CD4-positive, alpha-beta T cell (primary cell): ENCODE results near the gene PRICKLE1. TPM values are rescaled to one million over a fixed set of nuclear protein-coding genes. Genes with fewer than 3 reads are reported as not detected.

ENCODE experiments used
- ATAC-seq: fragments of 200-7000 bp; cut with Tn5 transposase; one replicate; pipeline ENCODE4 v1.10.0; 2022; ENCODE audit warnings: mild to moderate bottlenecking; ENCODE audit not compliant: poor library complexity
- CTCF ChIA-PET: fragments of 350-600 bp; sonication (Branson Sonifier 250); formaldehyde crosslinking; loops from one replicate; lab custom pipeline; 2021; ENCODE audit warnings: antibody characterized with exemption, inconsistent platforms; lab: Charles Lee
- POLR2A ChIA-PET: fragments of 350-600 bp; sonication (Branson Sonifier 250); formaldehyde crosslinking; loops from one replicate; lab custom pipeline; 2021; ENCODE audit warnings: antibody characterized with exemption, inconsistent platforms; lab: Charles Lee
- DNase-seq, 14 experiments: peaks; one replicate each; pipeline ENCODE4 v3.0.0-alpha.2; 2013 to 2020; ENCODE audit warnings: mixed read lengths in 2 of 14
- H3K27ac ChIP-seq, 2 donors: one replicate each; pipeline versions ENCODE4 v1.5.1 to v1.7.0; 2013; ENCODE audit warnings: low read length in 2 of 2, low read depth in 1 of 2, mild to moderate bottlenecking in 1 of 2
- H3K27me3 ChIP-seq, 2 experiments: 1 replicate in 1 of 2; 2 replicates in 1 of 2; pipeline versions ENCODE4 v1.6.1 to v1.7.0; 2013; ENCODE audit warnings: low read length in 2 of 2, control low read depth in 1 of 2, mild to moderate bottlenecking in 1 of 2, moderate library complexity in 1 of 2; ENCODE audit not compliant: insufficient read depth in 2 of 2, control insufficient read depth in 1 of 2
- H3K36me3 ChIP-seq: one replicate; pipeline ENCODE4 v1.6.1; 2013; ENCODE audit warnings: low read length, control low read depth; ENCODE audit not compliant: insufficient read depth
- H3K4me1 ChIP-seq: one replicate; pipeline ENCODE4 v1.6.1; 2013; ENCODE audit warnings: low read length, control low read depth; ENCODE audit not compliant: insufficient read depth
- H3K4me3 ChIP-seq: one replicate; pipeline ENCODE4 v1.5.1; 2013; ENCODE audit warnings: mild to moderate bottlenecking, low read length, moderate library complexity
- H3K9me3 ChIP-seq, 2 experiments: 1 replicate in 1 of 2; 2 replicates in 1 of 2; pipeline versions ENCODE4 v1.6.1 to v1.7.0; 2013; ENCODE audit warnings: low read length in 2 of 2, mild to moderate bottlenecking in 2 of 2, control low read depth in 1 of 2, moderate library complexity in 1 of 2; ENCODE audit not compliant: control insufficient read depth in 1 of 2, insufficient read depth in 1 of 2
- H3K27ac Mint-ChIP-seq: one replicate; pipeline ENCODE4 v1.8.0; 2020; ENCODE audit warnings: mixed read lengths
- H3K27me3 Mint-ChIP-seq: one replicate; pipeline ENCODE4 v1.8.0; 2021; ENCODE audit warnings: mixed read lengths
- H3K36me3 Mint-ChIP-seq: one replicate; pipeline ENCODE4 v1.8.0; 2021; ENCODE audit warnings: low read depth, mixed read lengths
- H3K4me1 Mint-ChIP-seq: one replicate; pipeline ENCODE4 v1.8.0; 2021; ENCODE audit warnings: low read depth, mixed read lengths
- H3K4me3 Mint-ChIP-seq: one replicate; pipeline ENCODE4 v1.8.0; 2020; ENCODE audit warnings: mild to moderate bottlenecking, mixed read lengths
- H3K9me3 Mint-ChIP-seq: one replicate; pipeline ENCODE4 v1.8.0; 2020; ENCODE audit warnings: mixed read lengths
- intact Hi-C, 2 experiments: fragments of 100-400 bp; cut with DNase I in 1 of 2; cut with micrococcal nuclease in 1 of 2; formaldehyde crosslinking; loops; one replicate each; pipeline versions ENCODE4 v1.15.1 to v1.9.0; 2023 to 2025; cut with DNase I, micrococcal nuclease
- total RNA-seq, 174 experiments: library from RNA in 2 of 174; stranded (reverse) in 2 of 174; gene quantifications; one replicate each; pipeline ENCODE4 v1.2.3 and lab custom pipeline; 2021 to 2026
- TF ChIP-seq, protein P1 (sequence below): fragments of 200-600 bp; IDR thresholded peaks from one replicate; pipeline ENCODE4 v1.8.0; 2022; ENCODE audit warnings: antibody characterized with exemption, mild to moderate bottlenecking

Gene PRICKLE1
- total RNA-seq, 2 experiments from 2014 or later: not detected

DNA sequence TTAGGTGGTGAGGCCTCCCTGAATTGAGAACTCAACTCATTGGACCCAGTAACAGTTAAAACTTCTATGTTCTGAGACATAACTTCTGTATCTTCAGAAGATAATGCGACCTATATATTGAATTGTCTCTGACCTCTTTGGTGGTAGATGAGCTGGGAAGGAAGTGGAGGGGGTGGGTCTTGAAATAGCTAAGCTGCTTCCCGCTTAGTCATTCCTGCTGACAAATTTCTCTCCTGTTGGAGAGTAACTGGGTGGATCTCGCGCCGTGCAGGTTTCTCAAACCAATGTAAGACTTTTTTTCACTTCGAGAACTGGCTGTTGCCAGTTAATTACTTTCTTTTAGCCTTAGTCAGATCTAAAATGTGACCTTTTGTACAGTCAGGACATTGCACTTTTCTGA is 162.8 kb downstream of the PRICKLE1 start:
- H3K4me1 ChIP-seq: no peaks in the 10 kb centered on the region
- DNase-seq (no peak), ATAC-seq (no peak)
- Mint-ChIP-seq H3K27ac (no peak overlapping the region), H3K4me3 (no peak overlapping the region), H3K27me3 (no peaks in the 10 kb centered on the region), H3K4me1 (peaks cover 18% of the 10 kb centered on the region), H3K36me3 (peaks cover 62% of the 10 kb centered on the region), H3K9me3 (no peaks in the 10 kb centered on the region)
- H3K36me3 ChIP-seq: peaks cover 7% of the 10 kb centered on the region
- no peaks in the 10 kb centered on the region for H3K9me3 ChIP-seq
- no peak overlapping the region for H3K27ac ChIP-seq
- POLR2A ChIA-PET: no interaction called here
- CTCF ChIA-PET: no interaction called here
- TF ChIP-seq, protein P1, sequence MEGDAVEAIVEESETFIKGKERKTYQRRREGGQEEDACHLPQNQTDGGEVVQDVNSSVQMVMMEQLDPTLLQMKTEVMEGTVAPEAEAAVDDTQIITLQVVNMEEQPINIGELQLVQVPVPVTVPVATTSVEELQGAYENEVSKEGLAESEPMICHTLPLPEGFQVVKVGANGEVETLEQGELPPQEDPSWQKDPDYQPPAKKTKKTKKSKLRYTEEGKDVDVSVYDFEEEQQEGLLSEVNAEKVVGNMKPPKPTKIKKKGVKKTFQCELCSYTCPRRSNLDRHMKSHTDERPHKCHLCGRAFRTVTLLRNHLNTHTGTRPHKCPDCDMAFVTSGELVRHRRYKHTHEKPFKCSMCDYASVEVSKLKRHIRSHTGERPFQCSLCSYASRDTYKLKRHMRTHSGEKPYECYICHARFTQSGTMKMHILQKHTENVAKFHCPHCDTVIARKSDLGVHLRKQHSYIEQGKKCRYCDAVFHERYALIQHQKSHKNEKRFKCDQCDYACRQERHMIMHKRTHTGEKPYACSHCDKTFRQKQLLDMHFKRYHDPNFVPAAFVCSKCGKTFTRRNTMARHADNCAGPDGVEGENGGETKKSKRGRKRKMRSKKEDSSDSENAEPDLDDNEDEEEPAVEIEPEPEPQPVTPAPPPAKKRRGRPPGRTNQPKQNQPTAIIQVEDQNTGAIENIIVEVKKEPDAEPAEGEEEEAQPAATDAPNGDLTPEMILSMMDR: no peak
- intact Hi-C loops: no loop called here
- H3K27me3 ChIP-seq: no peaks in the 10 kb centered on the region
- no peak overlapping the region for H3K4me3 ChIP-seq

- Histone ChIP-seq H3K36me3 (peaks cover 2% of the 10 kb centered on the region), H3K27ac (no peak overlapping the region), H3K4me3 (no peak overlapping the region), H3K9me3 (no peaks in the 10 kb centered on the region), H3K27me3 (no peaks in the 10 kb centered on the region), H3K4me1 (no peaks in the 10 kb centered on the region)
- H3K4me1 Mint-ChIP-seq: peaks cover 41% of the 10 kb centered on the region
- POLR2A ChIA-PET: no interaction called here
- no peak overlapping the region for H3K4me3 Mint-ChIP-seq
- CTCF ChIA-PET: no interaction called here
- no peaks in the 10 kb centered on the region for H3K9me3 Mint-ChIP-seq
- ATAC-seq (no peak), DNase-seq (no peak)
- H3K36me3 Mint-ChIP-seq: peaks cover 51% of the 10 kb centered on the region
- no peaks in the 10 kb centered on the region for H3K27me3 Mint-ChIP-seq
- intact Hi-C loops: no loop called here
- H3K27ac Mint-ChIP-seq: no peak overlapping the region
- TF ChIP-seq, protein P1: no peak
These were observed 166.8 kb downstream of the PRICKLE1 start for GRCh38 chr12:42422785-42423184.

- ChIA-PET POLR2A (no interaction called here), CTCF (no interaction called here)
- DNase-seq: no peak
- Mint-ChIP-seq H3K27ac (no peak overlapping the region), H3K27me3 (no peaks in the 10 kb centered on the region), H3K36me3 (peaks cover 49% of the 10 kb centered on the region), H3K4me1 (peaks cover 45% of the 10 kb centered on the region), H3K4me3 (no peak overlapping the region), H3K9me3 (no peaks in the 10 kb centered on the region)
- no peaks in the 10 kb centered on the region for H3K36me3 ChIP-seq
- TF ChIP-seq, protein P1: no peak
- H3K27ac ChIP-seq: no peak overlapping the region
- H3K4me1 ChIP-seq: no peaks in the 10 kb centered on the region
- intact Hi-C loops: no loop called here
- no peaks in the 10 kb centered on the region for H3K27me3 ChIP-seq
- H3K4me3 ChIP-seq: no peak overlapping the region
- no peaks in the 10 kb centered on the region for H3K9me3 ChIP-seq
- no peak for ATAC-seq
These were observed 167.4 kb downstream of the PRICKLE1 start for GRCh38 chr12:42421844-42422779.
